Right lobe of liver (tissue), 4 donors: ENCODE data around the gene MISP.

Experiments
- POLR2A ChIP-seq: fragments of 450-650 bp; IDR thresholded peaks from one replicate; pipeline ENCODE4 v1.6.1; 2017; ENCODE audit warnings: antibody characterized with exemption, mild to moderate bottlenecking
- TF ChIP-seq, protein P1 (sequence below), 4 donors: fragments of 200-600 bp in 3 of 4; fragments of 450-650 bp in 1 of 4; IDR thresholded peaks; one replicate each; pipeline versions ENCODE4 v1.5.1 to v1.8.0; 2016 to 2022; ENCODE audit warnings: antibody characterized with exemption in 4 of 4, mild to moderate bottlenecking in 2 of 4
- donor health status: DM: no; HTN: no; CAD: no.
- donor health status: DM: no; HTN: no; CAD: no.
- donor health status: DM: no; HTN: yes; CAD: no.

DNA sequence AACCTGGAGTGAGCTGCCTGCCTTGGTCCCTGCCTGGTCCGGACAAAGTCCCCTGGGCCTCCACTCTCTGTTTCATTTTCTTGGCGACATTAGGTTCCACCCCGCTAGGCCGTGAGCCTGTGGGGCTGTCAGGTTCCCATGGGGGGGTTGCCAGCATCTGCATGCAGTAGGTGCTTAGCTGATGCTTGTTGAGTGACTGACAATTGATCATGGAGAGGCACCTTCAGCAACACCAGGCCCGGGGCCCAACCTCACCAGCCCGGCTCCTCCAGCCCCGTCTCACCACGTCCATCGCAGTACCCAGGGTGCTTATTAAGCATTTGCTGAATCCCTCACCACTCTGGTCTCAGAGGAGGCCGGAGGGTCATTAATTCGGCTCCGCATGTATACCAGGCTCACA lies 13.4 kb downstream of the MISP start:
- TF ChIP-seq, protein P1, sequence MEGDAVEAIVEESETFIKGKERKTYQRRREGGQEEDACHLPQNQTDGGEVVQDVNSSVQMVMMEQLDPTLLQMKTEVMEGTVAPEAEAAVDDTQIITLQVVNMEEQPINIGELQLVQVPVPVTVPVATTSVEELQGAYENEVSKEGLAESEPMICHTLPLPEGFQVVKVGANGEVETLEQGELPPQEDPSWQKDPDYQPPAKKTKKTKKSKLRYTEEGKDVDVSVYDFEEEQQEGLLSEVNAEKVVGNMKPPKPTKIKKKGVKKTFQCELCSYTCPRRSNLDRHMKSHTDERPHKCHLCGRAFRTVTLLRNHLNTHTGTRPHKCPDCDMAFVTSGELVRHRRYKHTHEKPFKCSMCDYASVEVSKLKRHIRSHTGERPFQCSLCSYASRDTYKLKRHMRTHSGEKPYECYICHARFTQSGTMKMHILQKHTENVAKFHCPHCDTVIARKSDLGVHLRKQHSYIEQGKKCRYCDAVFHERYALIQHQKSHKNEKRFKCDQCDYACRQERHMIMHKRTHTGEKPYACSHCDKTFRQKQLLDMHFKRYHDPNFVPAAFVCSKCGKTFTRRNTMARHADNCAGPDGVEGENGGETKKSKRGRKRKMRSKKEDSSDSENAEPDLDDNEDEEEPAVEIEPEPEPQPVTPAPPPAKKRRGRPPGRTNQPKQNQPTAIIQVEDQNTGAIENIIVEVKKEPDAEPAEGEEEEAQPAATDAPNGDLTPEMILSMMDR (IDR thresholded peaks at IDR 0.05) = no peak
- TF ChIP-seq POLR2A = no peak
